ENCODE data around the gene ACIN1.

Gene ACIN1

GRCh38 chr14:23076785-23077408 lies 18.0 kb downstream of the ACIN1 start:
- DNase-seq: no peak

- no peak for DNase-seq
Measured at GRCh38 chr14:23074906-23075305, 20.0 kb downstream of the ACIN1 start.

GRCh38 chr14:23071921-23072539 lies 22.9 kb downstream of the ACIN1 start:
- DNase-seq: no peak

GRCh38 chr14:23071244-23071920 lies 23.6 kb downstream of the ACIN1 start:
- no peak for DNase-seq

- DNase-seq: no peak
Measured at GRCh38 chr14:23070262-23071129, 24.4 kb downstream of the ACIN1 start.

GRCh38 chr14:23069413-23069806 lies 25.5 kb downstream of the ACIN1 start:
- no peak for DNase-seq

GRCh38 chr14:23068789-23069412 lies 26.0 kb downstream of the ACIN1 start:
- DNase-seq: no peak

GRCh38 chr14:23067847-23068788 lies 26.8 kb downstream of the ACIN1 start:
- DNase-seq: no peak

GRCh38 chr14:23066855-23067744 lies 27.8 kb downstream of the ACIN1 start:
- DNase-seq: no peak

- DNase-seq: no peak
Measured at GRCh38 chr14:23066368-23066767, 28.6 kb downstream of the ACIN1 start.

- no peak for DNase-seq
Measured at GRCh38 chr14:23063601-23064000, 31.3 kb downstream of the ACIN1 start.

GRCh38 chr14:23062002-23062401 lies 32.9 kb downstream of the ACIN1 start:
- no peak for DNase-seq

GRCh38 chr14:23060536-23061260 lies 34.2 kb downstream of the ACIN1 start:
- no peak for DNase-seq

GRCh38 chr14:23058654-23059504 lies 36.1 kb downstream of the ACIN1 start:
- DNase-seq: no peak

- no peak for DNase-seq
Measured at GRCh38 chr14:23057757-23058653, 36.9 kb downstream of the ACIN1 start.

- no peak for DNase-seq
Measured at GRCh38 chr14:23056956-23057756, 37.8 kb downstream of the ACIN1 start, which contains the start of gene CDH24. Gene CDH24, minus strand, starts transcription at chr14:23057520. Its CDS starts 1,787 bp downstream, at chr14:23055733.
